Spleen (tissue), 11 donors: ENCODE data around the gene DNAJA3. TPM values are rescaled to one million over a fixed set of nuclear protein-coding genes. Genes with fewer than 3 reads are reported as not detected.

Experiments used
- DNase-seq: peaks from one replicate; pipeline ENCODE4 v3.0.0-alpha.2; 2020
- H3K27ac ChIP-seq, 8 donors: fragments of 200-600 bp; sonication (generic) in 7 of 8; 1 replicate in 4 of 8; 2 replicates in 4 of 8; pipeline versions ENCODE4 v1.5.0 to v1.8.0; 2016 to 2021; ENCODE audit warnings: inconsistent platforms in 4 of 8, mild to moderate bottlenecking in 4 of 8, moderate library complexity in 1 of 8
- H3K27me3 ChIP-seq, 7 donors: fragments of 200-600 bp; sonication (generic) in 6 of 7; replicated peaks in 1 of 7; 1 replicate in 4 of 7; 2 replicates in 3 of 7; pipeline versions ENCODE4 v1.5.0 to v1.8.0; 2016 to 2021; ENCODE audit warnings: inconsistent platforms in 3 of 7, mild to moderate bottlenecking in 1 of 7
- H3K36me3 ChIP-seq, 6 donors: fragments of 200-600 bp; sonication (generic) in 5 of 6; 1 replicate in 4 of 6; 2 replicates in 2 of 6; pipeline versions ENCODE4 v1.5.0 to v1.8.0; 2016 to 2021; ENCODE audit warnings: inconsistent platforms in 2 of 6
- H3K4me1 ChIP-seq, 6 donors: fragments of 200-600 bp; sonication (generic) in 5 of 6; 1 replicate in 3 of 6; 2 replicates in 3 of 6; pipeline versions ENCODE4 v1.5.0 to v1.8.0; 2016 to 2021; ENCODE audit warnings: inconsistent platforms in 3 of 6
- H3K4me3 ChIP-seq, 8 donors: fragments of 200-600 bp; sonication (generic) in 7 of 8; 1 replicate in 4 of 8; 2 replicates in 4 of 8; pipeline versions ENCODE4 v1.5.0 to v1.8.0; 2016 to 2021; ENCODE audit warnings: inconsistent platforms in 4 of 8, mild to moderate bottlenecking in 4 of 8, moderate library complexity in 2 of 8
- H3K9me3 ChIP-seq, 8 donors: fragments of 200-600 bp; sonication (generic) in 7 of 8; 1 replicate in 4 of 8; 2 replicates in 4 of 8; pipeline versions ENCODE4 v1.5.0 to v1.8.0; 2016 to 2021; ENCODE audit warnings: inconsistent platforms in 4 of 8
- POLR2A ChIP-seq, 3 donors: fragments of 450-650 bp; IDR thresholded peaks; one replicate each; pipeline ENCODE4 v1.5.1; 2017; ENCODE audit warnings: antibody characterized with exemption in 3 of 3, mild to moderate bottlenecking in 1 of 3
- POLR2AphosphoS5 ChIP-seq, 3 donors: sonication (generic); formaldehyde crosslinking; IDR thresholded peaks; one replicate each; pipeline ENCODE4 v1.5.1; 2017; ENCODE audit warnings: antibody characterized with exemption in 3 of 3
- WGBS, 5 donors: extraction: QIAGEN DNeasy Blood & Tissue Kit in 3 of 5; methylation state at CpG; one replicate each; pipeline versions ENCODE4 v1.1.5 to v1.1.7; 2013 to 2018; 5-methylcytosine and 5-hydroxymethylcytosine counted together
- intact Hi-C: fragments of 100-400 bp; cut with DNase I; formaldehyde crosslinking; loops from one replicate; pipeline ENCODE4 v1.15.0; 2023; ENCODE audit warnings: low total_unique reads
- polyA plus RNA-seq, 3 donors: library from polyadenylated mRNA; stranded (reverse); fragments of 200-250 nt; gene quantifications; one replicate each; pipeline ENCODE4 v1.2.1, GENCODE V29; 2013
- total RNA-seq, 7 donors: library from RNA; depleted of rRNA in 3 of 7; stranded (reverse); fragments of >200 nt in 3 of 7; fragmentation: NEBNext Ultra II Directional in 4 of 7; extraction: Animal tissue kit (Norgen Biotek cat#: 25700) in 4 of 7; gene quantifications; one replicate each; pipeline versions ENCODE4 v1.1.0 to v1.2.1, GENCODE V29; 2016 to 2021
- TF ChIP-seq, protein P1 (sequence below), 11 experiments: fragments of 200-600 bp in 7 of 11; fragments of 450-650 bp in 4 of 11; sonication (generic) in 4 of 11; IDR thresholded peaks in 8 of 11; conservative IDR thresholded peaks in 3 of 11; 1 replicate in 7 of 11; 2 replicates in 4 of 11; pipeline versions ENCODE4 v1.4.0 to v1.8.0; 2016 to 2021; ENCODE audit warnings: antibody characterized with exemption in 11 of 11, inconsistent platforms in 4 of 11, mild to moderate bottlenecking in 1 of 11
- donor health status: healthy with polysubstance abuse.
- donor health status: DM: no; HTN: no; CAD: no; lungs with moderate emphysema.
- donor health status: DM: no; HTN: no; CAD: no.
- donor health status: Bipolar disorder and iron deficiency.
- donor health status: healthy.
- donor health status: DM: no; HTN: no; CAD: no.
- donor health status: DM: yes; HTN: yes; CAD: no.

DNAJA3 gene
- total and polyA plus RNA-seq, 10 donors: 16.9 to 47.6 (median 35.3) TPM

DNA sequence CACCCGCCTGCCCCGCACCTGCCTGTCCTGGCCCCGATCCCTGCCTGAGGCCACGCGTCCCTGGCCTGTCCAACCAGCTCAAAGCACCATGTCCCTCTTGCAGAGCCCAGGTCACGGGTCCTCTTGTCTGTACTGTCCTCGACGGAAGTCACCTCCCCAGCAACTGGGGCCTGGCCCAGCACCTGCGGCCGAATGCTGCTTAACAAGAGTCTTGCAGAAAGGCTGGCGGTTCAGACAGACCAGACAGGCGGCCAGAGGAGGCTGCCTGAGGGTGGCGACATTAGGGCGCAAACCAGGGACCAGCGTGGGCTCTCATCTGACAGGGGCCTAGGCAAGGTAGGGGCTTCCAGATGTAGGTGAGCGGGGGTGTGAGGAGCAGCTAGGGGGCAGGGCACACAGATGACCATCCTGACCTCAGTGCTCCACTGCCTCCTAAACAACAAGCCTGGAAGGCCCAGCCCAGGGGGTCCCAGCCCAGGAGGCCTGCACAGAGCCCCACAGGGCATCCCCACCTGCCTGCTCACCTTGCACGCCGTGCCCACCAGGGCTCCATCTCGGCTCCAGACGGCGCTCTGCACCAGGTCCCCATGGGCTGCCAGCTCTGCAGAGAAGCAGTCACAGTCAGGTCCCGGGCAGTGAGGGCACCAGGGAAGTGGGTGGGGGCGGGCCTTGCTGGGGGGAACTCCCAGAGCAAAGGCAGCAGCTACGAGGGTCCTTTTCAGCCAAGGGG, 20.5 kb upstream of the DNAJA3 start:
- Histone ChIP-seq H3K27ac (no peak overlapping the region), H3K4me1 (peaks cover 0 to 51% (median 13%) of the 10 kb centered on the region in 6 donors), H3K4me3 (no peak overlapping the region), H3K36me3 (peaks cover 0 to 100% (median 95%) of the 10 kb centered on the region in 6 donors), H3K27me3 (no peaks in the 10 kb centered on the region), H3K9me3 (no peaks in the 10 kb centered on the region)
- peak; percentile 77 for DNase-seq
- WGBS, 5 donors: 86 to 96% (median 90%) methylated on average over 15 to 24 of the region's 24 CpGs
- intact Hi-C loops: loop anchor here (5.0 kb wide), 1 partner anchor 48 kb away; no protein-coding TSS in a partner anchor
- TF ChIP-seq POLR2AphosphoS5 (IDR thresholded peaks at IDR 0.05) (peak in 1 of 3 donors; percentile 55), POLR2A (IDR thresholded peaks at IDR 0.05) (no peak)
- TF ChIP-seq, protein P1, sequence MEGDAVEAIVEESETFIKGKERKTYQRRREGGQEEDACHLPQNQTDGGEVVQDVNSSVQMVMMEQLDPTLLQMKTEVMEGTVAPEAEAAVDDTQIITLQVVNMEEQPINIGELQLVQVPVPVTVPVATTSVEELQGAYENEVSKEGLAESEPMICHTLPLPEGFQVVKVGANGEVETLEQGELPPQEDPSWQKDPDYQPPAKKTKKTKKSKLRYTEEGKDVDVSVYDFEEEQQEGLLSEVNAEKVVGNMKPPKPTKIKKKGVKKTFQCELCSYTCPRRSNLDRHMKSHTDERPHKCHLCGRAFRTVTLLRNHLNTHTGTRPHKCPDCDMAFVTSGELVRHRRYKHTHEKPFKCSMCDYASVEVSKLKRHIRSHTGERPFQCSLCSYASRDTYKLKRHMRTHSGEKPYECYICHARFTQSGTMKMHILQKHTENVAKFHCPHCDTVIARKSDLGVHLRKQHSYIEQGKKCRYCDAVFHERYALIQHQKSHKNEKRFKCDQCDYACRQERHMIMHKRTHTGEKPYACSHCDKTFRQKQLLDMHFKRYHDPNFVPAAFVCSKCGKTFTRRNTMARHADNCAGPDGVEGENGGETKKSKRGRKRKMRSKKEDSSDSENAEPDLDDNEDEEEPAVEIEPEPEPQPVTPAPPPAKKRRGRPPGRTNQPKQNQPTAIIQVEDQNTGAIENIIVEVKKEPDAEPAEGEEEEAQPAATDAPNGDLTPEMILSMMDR (IDR thresholded peaks at IDR 0.05 in 8 of 11, conservative IDR thresholded peaks at IDR 0.05 in 3 of 11): no peak

DNA sequence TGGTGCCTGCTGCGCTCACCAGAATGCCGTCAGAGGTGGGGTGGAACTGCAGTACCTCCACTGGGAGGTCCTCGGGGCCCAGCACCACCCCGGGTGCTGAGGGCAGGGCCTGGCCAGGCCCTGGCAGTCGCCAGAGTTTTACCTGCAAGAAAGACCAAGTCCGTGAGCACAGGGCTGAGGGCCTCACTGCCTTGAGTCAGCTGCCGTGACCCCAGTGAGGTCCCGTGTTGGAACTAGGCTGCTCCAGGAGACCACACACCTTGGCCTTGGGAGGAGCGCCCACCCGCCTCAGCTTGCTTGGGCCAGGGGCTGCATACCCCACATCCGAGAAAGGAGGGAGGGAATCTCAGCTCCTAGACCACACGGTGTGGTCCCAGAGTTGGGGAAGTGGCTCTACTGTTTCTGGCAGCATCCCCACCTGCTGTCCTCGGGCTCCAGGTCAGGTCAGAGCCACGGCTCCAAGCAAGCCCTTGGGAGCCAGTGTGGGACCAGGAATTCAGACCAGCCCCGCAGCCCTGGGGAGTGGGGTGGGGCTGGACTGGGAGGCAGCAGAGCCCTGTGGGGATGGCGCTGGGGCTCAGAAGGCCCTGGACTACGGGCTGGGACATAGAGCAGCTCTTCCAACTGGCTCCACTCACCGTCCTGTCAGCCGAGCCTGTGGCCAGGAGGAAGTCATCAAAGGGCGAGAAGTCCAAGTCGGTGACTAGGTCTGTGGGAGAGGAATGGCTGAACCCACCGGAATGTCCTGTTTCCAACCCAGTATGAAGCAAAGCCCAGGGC, 17.9 kb upstream of the DNAJA3 start:
- 84 to 93% (median 91%) methylated on average over 6 to 22 of the region's 22 CpGs for WGBS, 5 donors
- TF ChIP-seq POLR2AphosphoS5 (IDR thresholded peaks at IDR 0.05) (peak in 2 of 3 donors; percentile 19 to 56), POLR2A (IDR thresholded peaks at IDR 0.05) (no peak)
- TF ChIP-seq, protein P1 (IDR thresholded peaks at IDR 0.05 in 8 of 11, conservative IDR thresholded peaks at IDR 0.05 in 3 of 11): no peak
- Histone ChIP-seq H3K4me1 (peaks cover 0 to 61% (median 21%) of the 10 kb centered on the region in 6 donors), H3K36me3 (peaks cover 0 to 100% (median 97%) of the 10 kb centered on the region in 6 donors), H3K4me3 (no peak overlapping the region), H3K27me3 (no peaks in the 10 kb centered on the region), H3K27ac (no peak overlapping the region), H3K9me3 (no peaks in the 10 kb centered on the region)
- intact Hi-C loops: no loop called here
- no peak for DNase-seq

DNA sequence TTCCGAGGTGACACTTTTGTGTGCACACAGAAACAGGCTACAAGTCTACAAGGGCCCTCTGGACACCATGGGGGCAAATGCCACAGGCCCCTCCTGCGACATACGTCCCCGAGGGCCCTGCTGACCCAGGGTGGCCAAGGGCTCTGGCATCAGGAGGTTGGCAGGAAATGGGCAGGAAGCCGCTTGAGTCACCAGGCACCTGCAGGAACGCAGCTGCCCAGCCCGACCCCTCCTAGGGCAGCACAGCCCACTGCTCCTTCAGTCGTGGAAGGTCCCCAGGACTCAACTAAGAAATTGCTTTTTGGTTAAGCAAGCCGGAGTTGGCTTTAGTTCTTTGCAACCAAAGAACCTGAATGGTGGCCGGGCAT, 17.4 kb upstream of the DNAJA3 start:
- Histone ChIP-seq H3K36me3 (peaks cover 0 to 100% (median 96%) of the 10 kb centered on the region in 6 donors), H3K27me3 (no peaks in the 10 kb centered on the region), H3K9me3 (no peaks in the 10 kb centered on the region), H3K4me3 (no peak overlapping the region), H3K4me1 (peaks cover 0 to 61% (median 21%) of the 10 kb centered on the region in 6 donors), H3K27ac (no peak overlapping the region)
- no peak for TF ChIP-seq POLR2AphosphoS5 (IDR thresholded peaks at IDR 0.05)
- TF ChIP-seq, protein P1 (IDR thresholded peaks at IDR 0.05 in 8 of 11, conservative IDR thresholded peaks at IDR 0.05 in 3 of 11): peak in 1 of 11 experiments; percentile 5
- intact Hi-C loops: no loop called here
- WGBS, 5 donors: 68 to 88% (median 75%) methylated on average over 3 to 10 of the region's 10 CpGs
- no peak for DNase-seq
